GM12872 (cell line): ENCODE data around the gene MARVELD3.

Experiments used
- TF ChIP-seq, protein P1 (sequence below): IDR thresholded peaks from 3 replicates; pipeline ENCODE4 v1.5.1; 2011; ENCODE audit warnings: low read depth, mild to moderate bottlenecking, low read length, moderate library complexity; ENCODE audit not compliant: insufficient read depth

Gene MARVELD3

DNA sequence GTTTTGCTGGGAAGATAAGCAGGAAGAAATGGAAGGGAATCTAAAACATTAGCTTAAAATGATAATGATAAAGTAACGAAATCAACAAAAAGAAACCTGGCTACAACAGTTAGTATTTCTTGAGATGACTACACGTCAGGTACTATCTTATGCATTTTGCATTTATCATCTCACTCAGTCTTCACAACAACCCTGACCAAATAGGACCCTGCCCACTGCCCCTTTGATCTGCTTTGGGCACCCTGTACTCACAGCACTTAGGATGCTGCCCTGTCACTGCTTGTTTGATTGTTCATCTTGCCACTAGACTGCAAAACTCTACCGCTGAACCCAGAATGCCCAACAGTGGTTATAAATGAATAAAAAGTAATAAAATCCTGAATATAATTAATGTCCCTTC lies 45.2 kb downstream of the MARVELD3 start:
- TF ChIP-seq, protein P1, sequence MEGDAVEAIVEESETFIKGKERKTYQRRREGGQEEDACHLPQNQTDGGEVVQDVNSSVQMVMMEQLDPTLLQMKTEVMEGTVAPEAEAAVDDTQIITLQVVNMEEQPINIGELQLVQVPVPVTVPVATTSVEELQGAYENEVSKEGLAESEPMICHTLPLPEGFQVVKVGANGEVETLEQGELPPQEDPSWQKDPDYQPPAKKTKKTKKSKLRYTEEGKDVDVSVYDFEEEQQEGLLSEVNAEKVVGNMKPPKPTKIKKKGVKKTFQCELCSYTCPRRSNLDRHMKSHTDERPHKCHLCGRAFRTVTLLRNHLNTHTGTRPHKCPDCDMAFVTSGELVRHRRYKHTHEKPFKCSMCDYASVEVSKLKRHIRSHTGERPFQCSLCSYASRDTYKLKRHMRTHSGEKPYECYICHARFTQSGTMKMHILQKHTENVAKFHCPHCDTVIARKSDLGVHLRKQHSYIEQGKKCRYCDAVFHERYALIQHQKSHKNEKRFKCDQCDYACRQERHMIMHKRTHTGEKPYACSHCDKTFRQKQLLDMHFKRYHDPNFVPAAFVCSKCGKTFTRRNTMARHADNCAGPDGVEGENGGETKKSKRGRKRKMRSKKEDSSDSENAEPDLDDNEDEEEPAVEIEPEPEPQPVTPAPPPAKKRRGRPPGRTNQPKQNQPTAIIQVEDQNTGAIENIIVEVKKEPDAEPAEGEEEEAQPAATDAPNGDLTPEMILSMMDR, result no peak

DNA sequence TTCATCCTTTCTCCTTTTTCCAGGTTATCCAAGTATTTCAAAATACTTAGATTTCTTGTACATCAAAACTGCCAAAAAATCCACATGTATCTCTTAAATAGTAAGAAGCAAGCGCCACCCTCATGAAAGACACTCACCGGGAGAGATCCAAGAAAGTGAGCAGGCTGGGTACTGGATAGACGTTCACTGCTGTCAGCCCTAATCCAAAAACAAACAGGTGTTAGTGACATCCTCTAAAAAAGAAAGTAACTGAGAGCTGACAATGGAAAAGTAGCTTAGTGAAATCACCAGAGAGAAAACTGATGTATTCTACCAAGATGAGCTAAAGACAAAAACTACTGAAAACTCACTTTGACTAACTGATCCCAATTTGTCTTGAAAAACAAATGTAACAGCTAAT lies 46.1 kb downstream of the MARVELD3 start:
- TF ChIP-seq, protein P1, result no peak

DNA sequence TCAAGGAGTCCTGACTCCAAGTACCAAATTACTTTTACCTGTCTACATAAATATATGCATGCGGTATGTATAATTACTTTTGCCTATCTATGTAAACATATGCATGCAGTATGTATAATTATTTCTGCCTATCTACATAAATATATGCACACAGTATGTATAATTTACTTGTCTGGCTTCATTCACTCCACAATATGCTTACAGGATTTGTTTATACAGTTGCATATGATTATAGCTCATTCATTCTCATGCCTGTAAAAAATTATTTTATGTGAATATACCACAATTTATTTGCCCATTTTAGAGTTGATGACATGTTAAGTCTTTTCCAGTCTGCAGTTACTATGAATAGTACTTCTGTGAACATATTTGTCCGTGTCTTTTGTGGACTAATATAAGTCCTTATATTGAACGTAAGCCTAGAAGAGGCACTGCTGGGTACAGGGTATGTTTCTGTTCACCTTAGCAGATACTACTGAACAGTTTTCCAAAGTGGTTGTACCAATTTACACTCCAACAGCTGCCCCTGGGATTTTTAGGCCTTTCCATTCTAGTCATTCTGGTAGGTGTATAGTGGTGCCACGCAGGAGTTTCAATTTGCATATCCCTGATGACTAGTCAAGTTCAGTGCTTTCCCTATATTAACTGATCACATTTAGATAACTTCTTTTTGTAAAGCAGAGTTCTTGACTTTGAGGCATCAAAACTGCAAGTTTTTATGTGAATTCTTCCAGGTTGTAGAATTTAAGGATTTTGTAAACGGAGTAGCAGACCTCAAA lies 47.0 kb downstream of the MARVELD3 start:
- TF ChIP-seq, protein P1, result no peak

DNA sequence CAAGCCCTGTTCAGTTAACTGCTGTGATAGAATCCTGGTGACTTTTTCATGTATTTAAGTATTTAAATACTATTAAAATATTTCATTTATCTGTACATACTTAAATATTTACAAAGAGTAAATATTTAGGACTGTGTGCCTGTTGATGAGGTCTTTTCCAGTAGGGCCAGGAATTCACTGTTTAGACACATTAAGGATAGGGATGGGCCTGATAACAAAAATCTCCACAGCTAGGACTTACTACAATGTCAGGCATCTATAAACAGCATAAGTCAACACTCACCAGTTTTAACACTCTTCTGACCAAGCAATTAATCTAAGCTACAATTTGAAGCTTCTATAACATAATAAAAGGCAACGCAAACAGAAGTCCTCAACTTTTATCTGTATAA lies 47.6 kb downstream of the MARVELD3 start:
- TF ChIP-seq, protein P1, result no peak

DNA sequence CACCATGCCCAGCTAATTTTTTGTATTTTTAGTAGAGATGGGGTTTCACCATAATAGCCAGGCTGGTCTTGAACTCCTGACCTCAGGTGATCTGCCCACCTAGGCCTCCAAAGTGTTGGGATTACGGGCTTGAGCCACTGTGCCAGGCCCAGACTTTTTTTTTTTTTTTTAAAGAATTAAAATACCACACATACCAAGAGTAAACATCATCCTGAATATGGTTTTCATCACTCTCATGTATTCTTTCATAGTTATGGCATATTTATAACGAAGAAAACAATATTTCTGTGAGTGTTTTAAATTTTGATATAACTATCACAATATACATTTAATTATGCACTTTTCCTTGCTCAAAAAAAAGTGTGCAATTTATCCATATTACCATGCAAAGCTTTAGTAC lies 48.2 kb downstream of the MARVELD3 start:
- TF ChIP-seq, protein P1, result no peak

DNA sequence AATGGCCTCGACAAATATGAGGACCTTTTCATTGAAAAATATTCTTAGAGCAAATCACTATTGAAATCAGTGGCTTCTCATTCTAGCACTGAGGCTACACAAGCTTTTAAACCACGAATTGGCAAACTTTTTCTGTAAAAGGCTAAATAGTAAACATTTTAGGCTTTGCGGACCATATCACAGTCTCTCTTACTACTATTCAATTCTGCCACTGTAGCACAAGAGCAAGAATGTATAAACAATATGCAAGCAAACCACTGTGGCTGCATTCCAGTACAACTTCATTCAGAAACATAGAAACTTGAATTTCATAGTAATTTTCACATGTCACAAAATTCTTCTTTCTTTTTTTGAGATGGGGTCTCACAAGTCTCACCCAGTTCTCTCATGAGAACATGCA lies 49.4 kb downstream of the MARVELD3 start:
- TF ChIP-seq, protein P1, result no peak

DNA sequence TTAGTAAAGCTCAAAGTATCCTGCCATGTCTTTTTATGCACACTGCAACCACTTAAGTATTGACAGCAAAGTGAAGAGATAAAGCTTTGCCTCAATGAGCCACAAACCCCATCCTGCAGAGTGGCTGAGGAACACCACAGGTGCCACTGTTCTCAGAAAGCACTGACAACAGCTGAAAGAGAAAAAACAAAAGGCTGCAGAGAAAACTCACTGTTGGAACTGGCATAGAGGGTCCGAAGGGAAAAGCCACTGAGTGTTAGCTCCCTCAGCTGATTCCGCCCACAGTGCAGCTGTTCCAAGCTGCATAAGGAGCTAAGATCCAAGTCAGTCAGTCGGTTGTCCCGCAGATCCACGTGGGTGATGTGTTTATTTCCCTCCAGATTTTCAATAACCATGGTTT lies 50.3 kb downstream of the MARVELD3 start:
- TF ChIP-seq, protein P1, result no peak
